PC-3 (cell line): ENCODE data around the gene KBTBD12. TPM values are rescaled to one million over a fixed set of nuclear protein-coding genes. Genes with fewer than 3 reads are reported as not detected.

ENCODE experiments used
- ATAC-seq: fragments of 200-7000 bp; cut with Tn5 transposase; 2 replicates; pipeline ENCODE4 v1.9.1; 2020; ENCODE audit warnings: mild to moderate bottlenecking, moderate library complexity
- BruUV-seq: library from RNA; stranded (reverse); fragments of 400-500 nt; replicated peaks from 2 replicates; lab custom pipeline; 2021; lab: Mats Ljungman, UMichigan
- CTCF ChIA-PET: fragments of 300-600 bp; sonication (Branson Sonifier 250); formaldehyde crosslinking; loops from one replicate; lab custom pipeline; 2022; ENCODE audit warnings: antibody characterized with exemption; lab: Charles Lee
- POLR2A ChIA-PET: fragments of 300-600 bp; sonication (Branson Sonifier 250); formaldehyde crosslinking; loops from one replicate; lab custom pipeline; 2022; ENCODE audit warnings: antibody characterized with exemption; ENCODE audit not compliant: unreplicated experiment; lab: Charles Lee
- DNase-seq: peaks from one replicate; pipeline ENCODE4 v3.0.0-alpha.2; 2015
- H2AFZ ChIP-seq: fragments of 300-600 bp; sonication (generic); 2 replicates; pipeline ENCODE4 v1.6.0; 2016; ENCODE audit warnings: antibody characterized with exemption, low read length
- H3F3A ChIP-seq: fragments of 300-600 bp; sonication (generic); one replicate; pipeline ENCODE4 v1.6.0; 2017; ENCODE audit warnings: antibody characterized with exemption, low read length, control low read depth, mild to moderate bottlenecking; ENCODE audit not compliant: unreplicated experiment
- H3K27ac ChIP-seq: fragments of 300-600 bp; sonication (generic); 2 replicates; pipeline ENCODE4 v1.5.1; 2016; ENCODE audit warnings: mild to moderate bottlenecking, low read length
- H3K27me3 ChIP-seq: fragments of 300-600 bp; sonication (generic); 2 replicates; pipeline ENCODE4 v1.6.1; 2016; ENCODE audit warnings: low read length, mixed read lengths
- H3K36me3 ChIP-seq: fragments of 300-600 bp; sonication (generic); 2 replicates; pipeline ENCODE4 v1.6.1; 2016; ENCODE audit warnings: low read depth, mixed run types, low read length, mixed read lengths
- H3K4me1 ChIP-seq: fragments of 300-600 bp; sonication (generic); 2 replicates; pipeline ENCODE4 v1.5.1; 2016; ENCODE audit warnings: low read length; ENCODE audit not compliant: insufficient read depth
- H3K4me2 ChIP-seq: fragments of 300-600 bp; sonication (generic); 2 replicates; pipeline ENCODE4 v1.6.0; 2016; ENCODE audit warnings: low read length
- H3K4me3 ChIP-seq: fragments of 300-600 bp; sonication (generic); 2 replicates; pipeline ENCODE4 v1.5.1; 2016; ENCODE audit warnings: mild to moderate bottlenecking, low read length, mixed read lengths
- H3K79me2 ChIP-seq: fragments of 300-600 bp; sonication (generic); 2 replicates; pipeline ENCODE4 v1.6.1; 2017; ENCODE audit warnings: low read length, mixed read lengths
- H3K9ac ChIP-seq: fragments of 300-600 bp; sonication (generic); 2 replicates; pipeline ENCODE4 v1.6.0; 2016; ENCODE audit warnings: mild to moderate bottlenecking, low read length
- H3K9me2 ChIP-seq: fragments of 300-600 bp; sonication (generic); replicated peaks from 2 replicates; pipeline ENCODE4 v1.6.1; 2016; ENCODE audit warnings: mixed run types, low read length, mixed read lengths
- H3K9me3 ChIP-seq: fragments of 300-600 bp; sonication (generic); 2 replicates; pipeline ENCODE4 v1.6.1; 2016; ENCODE audit warnings: low read length, mixed read lengths
- H4K20me1 ChIP-seq: fragments of 300-600 bp; sonication (generic); 2 replicates; pipeline ENCODE4 v1.6.1; 2016; ENCODE audit warnings: low read length, mixed read lengths
- CTCF ChIP-seq: fragments of 300-600 bp; sonication (generic); conservative IDR thresholded peaks from 2 replicates; pipeline ENCODE4 v1.5.1; 2017; ENCODE audit warnings: antibody characterized with exemption, low read depth, mild to moderate bottlenecking, low read length
- EZH2 ChIP-seq: fragments of 300-600 bp; sonication (generic); IDR thresholded peaks from one replicate; pipeline ENCODE4 v1.6.1; 2017; ENCODE audit warnings: antibody characterized with exemption, mild to moderate bottlenecking, low read length; ENCODE audit not compliant: unreplicated experiment
- EZH2phosphoT487 ChIP-seq: fragments of 300-600 bp; sonication (generic); IDR thresholded peaks from 2 replicates; pipeline ENCODE4 v1.6.1; 2018; ENCODE audit warnings: mild to moderate bottlenecking, antibody characterized with exemption, low read length, borderline replicate concordance
- intact Hi-C: fragments of 100-400 bp; cut with micrococcal nuclease; formaldehyde crosslinking; loops from 2 replicates; pipeline ENCODE4 v1.9.0; 2023
- total RNA-seq: library from RNA; depleted of rRNA; stranded (reverse); fragments of >200 nt; gene quantifications from 2 replicates; pipeline ENCODE4 v1.2.3, GENCODE V29; 2014

KBTBD12 gene
- total RNA-seq, 1 experiment from 2014 or later = not detected

GRCh38 chr3:127929818-127930413 lies 14.9 kb downstream of the KBTBD12 start:
- Histone ChIP-seq H3K4me1 (peaks cover 27% of the 10 kb centered on the region), H3F3A (no peaks in the 10 kb centered on the region), H3K36me3 (no peaks in the 10 kb centered on the region), H3K4me2 (peak overlapping the region; percentile 67), H3K27me3 (no peaks in the 10 kb centered on the region), H3K4me3 (no peak overlapping the region), H3K79me2 (no peaks in the 10 kb centered on the region), H4K20me1 (no peaks in the 10 kb centered on the region), H2AFZ (no peak overlapping the region), H3K9me3 (no peaks in the 10 kb centered on the region), H3K9me2 (no peaks in the 10 kb centered on the region), H3K27ac (peak overlapping the region; percentile 40), H3K9ac (no peak overlapping the region)
- intact Hi-C loops = no loop called here
- no TSS peak for BruUV-seq
- peak; percentile 87 for DNase-seq
- ChIA-PET CTCF (interaction anchor here (0.5 kb wide), 1 partner anchor 237 kb away, joined by 6 read pairs; no protein-coding TSS in a partner anchor), POLR2A (no interaction called here)
- ATAC-seq = peak; percentile 98
- TF ChIP-seq EZH2phosphoT487 (no peak), CTCF (no peak)

- Histone ChIP-seq H3F3A (no peaks in the 10 kb centered on the region), H3K27ac (no peak overlapping the region), H3K27me3 (no peaks in the 10 kb centered on the region), H3K9ac (no peak overlapping the region), H3K79me2 (no peaks in the 10 kb centered on the region), H2AFZ (no peak overlapping the region), H3K36me3 (no peaks in the 10 kb centered on the region), H3K9me3 (no peaks in the 10 kb centered on the region), H3K4me2 (no peak overlapping the region), H4K20me1 (no peaks in the 10 kb centered on the region), H3K4me1 (peaks cover 24% of the 10 kb centered on the region), H3K4me3 (no peak overlapping the region), H3K9me2 (no peaks in the 10 kb centered on the region)
- POLR2A ChIA-PET = no interaction called here
- CTCF ChIA-PET = no interaction called here
- no peak for TF ChIP-seq EZH2
- TF ChIP-seq CTCF = no peak
- no peak for TF ChIP-seq EZH2phosphoT487
- no TSS peak for BruUV-seq
- no peak for ATAC-seq
- intact Hi-C loops = no loop called here
- no peak for DNase-seq
Measured at GRCh38 chr3:127933396-127933795, 18.4 kb downstream of the KBTBD12 start.

GRCh38 chr3:127938800-127939199 lies 23.8 kb downstream of the KBTBD12 start:
- Histone ChIP-seq H3K4me3 (no peak overlapping the region), H3K36me3 (no peaks in the 10 kb centered on the region), H3F3A (no peaks in the 10 kb centered on the region), H3K9ac (no peak overlapping the region), H3K9me3 (no peaks in the 10 kb centered on the region), H2AFZ (no peak overlapping the region), H3K4me1 (peaks cover 14% of the 10 kb centered on the region), H3K4me2 (no peak overlapping the region), H3K27ac (no peak overlapping the region), H3K27me3 (no peaks in the 10 kb centered on the region), H3K79me2 (no peaks in the 10 kb centered on the region), H3K9me2 (no peaks in the 10 kb centered on the region), H4K20me1 (no peaks in the 10 kb centered on the region)
- CTCF ChIA-PET = interaction anchor here (0.6 kb wide), 1 partner anchor 26 kb away, joined by 3 read pairs; no protein-coding TSS in a partner anchor
- TF ChIP-seq CTCF (no peak), EZH2phosphoT487 (no peak), EZH2 (no peak)
- no TSS peak for BruUV-seq
- POLR2A ChIA-PET = no interaction called here
- intact Hi-C loops = no loop called here
- no peak for ATAC-seq
- no peak for DNase-seq
